BJ (cell line): ENCODE measurements around the gene ANKRD9. TPM values are rescaled to one million over a fixed set of nuclear protein-coding genes. Genes with fewer than 3 reads are reported as not detected.

ENCODE experiments used
- CTCF ChIA-PET: fragments of 350-600 bp; formaldehyde crosslinking; extraction: SDS; loops from one replicate; lab custom pipeline; 2021; ENCODE audit warnings: antibody characterized with exemption, inconsistent platforms; lab: Yijun Ruan, JAX
- POLR2A ChIA-PET: fragments of 300-600 bp; sonication (Branson Sonifier 250); formaldehyde crosslinking; extraction: SDS; loops from one replicate; lab custom pipeline; 2021; ENCODE audit warnings: antibody characterized with exemption; lab: Charles Lee
- DNase-seq: peaks from one replicate; pipeline ENCODE4 v3.0.0-alpha.2; 2011; ENCODE audit warnings: low read depth
- H3K27me3 ChIP-seq: 2 replicates; pipeline ENCODE4 v1.6.0; 2011; ENCODE audit warnings: low read length; ENCODE audit not compliant: control insufficient read depth, insufficient read depth
- H3K36me3 ChIP-seq: 2 replicates; pipeline ENCODE4 v1.5.1; 2011; ENCODE audit warnings: low read length; ENCODE audit not compliant: control insufficient read depth, insufficient read depth
- H3K4me3 ChIP-seq: 2 replicates; pipeline ENCODE4 v1.5.1; 2011; ENCODE audit warnings: low read depth, mild to moderate bottlenecking, control low read depth, low read length
- polyA plus RNA-seq: library from polyadenylated mRNA; depleted of rRNA; stranded (reverse); fragments of >200 nt; gene quantifications from 2 replicates; pipeline ENCODE4 v1.2.3, GENCODE V29; 2011
- TF ChIP-seq, protein P1 (sequence below): IDR thresholded peaks from 2 replicates; pipeline ENCODE4 v1.5.1; 2011; ENCODE audit warnings: low read depth, mild to moderate bottlenecking, control low read depth, inconsistent platforms, low read length, moderate library complexity; ENCODE audit not compliant: insufficient read depth

The ANKRD9 gene
- polyA plus RNA-seq, 1 experiment: 9.1 TPM

DNA sequence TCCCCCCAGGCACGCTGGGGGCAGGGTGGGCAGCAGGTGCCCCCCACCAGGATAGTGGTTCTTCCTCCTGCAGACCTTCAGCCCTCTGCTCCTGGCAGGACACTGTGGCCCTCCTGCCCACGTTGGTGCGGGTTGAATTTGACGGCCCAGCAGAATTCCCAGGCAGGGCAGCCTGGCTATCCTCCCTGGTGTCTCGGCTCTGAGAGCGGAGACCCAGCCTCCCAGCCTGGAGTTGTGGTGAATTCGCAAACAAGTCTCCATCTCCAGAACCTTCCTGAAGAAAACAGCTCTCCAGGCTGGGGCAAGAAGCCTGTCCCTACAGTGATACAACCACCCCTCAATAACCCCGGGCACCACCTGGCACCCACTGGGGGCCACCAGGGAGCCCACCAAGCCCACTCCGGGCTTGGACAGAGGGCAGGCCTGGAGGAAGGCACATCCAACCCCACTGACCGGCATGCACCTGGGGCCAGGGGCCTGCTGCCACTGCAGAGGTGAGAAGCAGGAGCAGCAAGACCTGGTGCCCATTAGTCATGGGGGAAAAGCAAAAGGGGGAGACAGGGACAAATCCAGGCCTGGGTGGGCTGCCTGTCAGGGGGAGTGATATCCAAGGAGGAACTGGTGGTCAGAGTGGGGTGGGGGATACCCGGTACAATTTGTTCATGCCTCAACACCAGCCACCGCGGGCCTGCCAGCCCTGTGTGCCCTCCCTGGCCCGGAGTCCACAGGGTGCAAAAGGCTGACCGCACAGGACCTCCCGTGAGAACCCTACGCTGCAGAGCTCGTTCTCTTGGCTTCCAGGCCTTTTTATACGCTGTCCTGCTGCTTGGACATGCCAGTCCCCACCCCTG lies 3.6 kb downstream of the ANKRD9 start:
- no peak overlapping the region for H3K4me3 ChIP-seq
- TF ChIP-seq, protein P1, sequence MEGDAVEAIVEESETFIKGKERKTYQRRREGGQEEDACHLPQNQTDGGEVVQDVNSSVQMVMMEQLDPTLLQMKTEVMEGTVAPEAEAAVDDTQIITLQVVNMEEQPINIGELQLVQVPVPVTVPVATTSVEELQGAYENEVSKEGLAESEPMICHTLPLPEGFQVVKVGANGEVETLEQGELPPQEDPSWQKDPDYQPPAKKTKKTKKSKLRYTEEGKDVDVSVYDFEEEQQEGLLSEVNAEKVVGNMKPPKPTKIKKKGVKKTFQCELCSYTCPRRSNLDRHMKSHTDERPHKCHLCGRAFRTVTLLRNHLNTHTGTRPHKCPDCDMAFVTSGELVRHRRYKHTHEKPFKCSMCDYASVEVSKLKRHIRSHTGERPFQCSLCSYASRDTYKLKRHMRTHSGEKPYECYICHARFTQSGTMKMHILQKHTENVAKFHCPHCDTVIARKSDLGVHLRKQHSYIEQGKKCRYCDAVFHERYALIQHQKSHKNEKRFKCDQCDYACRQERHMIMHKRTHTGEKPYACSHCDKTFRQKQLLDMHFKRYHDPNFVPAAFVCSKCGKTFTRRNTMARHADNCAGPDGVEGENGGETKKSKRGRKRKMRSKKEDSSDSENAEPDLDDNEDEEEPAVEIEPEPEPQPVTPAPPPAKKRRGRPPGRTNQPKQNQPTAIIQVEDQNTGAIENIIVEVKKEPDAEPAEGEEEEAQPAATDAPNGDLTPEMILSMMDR: no peak
- no peaks in the 10 kb centered on the region for H3K36me3 ChIP-seq
- no peak for DNase-seq
- ChIA-PET CTCF (interaction anchor here (0.6 to 1.1 kb wide), 2 partner anchors 10 to 19 kb away, joined by 3 read pairs; no protein-coding TSS in a partner anchor), POLR2A (no interaction called here)
- no peaks in the 10 kb centered on the region for H3K27me3 ChIP-seq

DNA sequence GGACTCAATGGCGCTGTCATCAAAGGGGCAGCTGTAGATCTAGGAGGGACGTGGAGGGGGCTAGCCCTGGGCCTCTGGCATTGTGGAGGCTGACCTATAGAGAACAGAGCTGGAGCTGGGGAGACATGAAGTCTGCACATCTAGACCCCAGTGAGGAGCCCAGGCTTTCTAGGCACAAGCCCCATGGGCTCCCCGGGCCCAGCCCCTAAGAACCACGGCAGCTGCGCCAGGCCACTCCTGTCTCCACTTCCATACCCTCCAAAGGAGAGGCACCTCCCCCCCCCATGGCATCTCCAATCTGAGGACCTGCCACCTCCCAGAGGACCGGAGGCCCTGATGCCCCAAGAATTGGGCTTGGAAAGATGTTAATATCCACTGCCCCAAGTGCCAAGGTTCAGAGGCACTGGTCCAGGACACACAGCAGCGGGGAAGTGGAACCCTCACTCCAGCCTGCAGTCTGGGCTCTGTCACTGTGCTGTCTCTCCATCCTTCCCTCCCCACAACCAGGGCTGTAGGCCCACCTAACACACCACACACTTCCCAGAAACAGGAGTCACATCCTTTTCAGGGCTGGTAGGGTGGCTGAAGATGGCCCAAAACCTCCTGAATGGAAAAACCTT lies 4.5 kb downstream of the ANKRD9 start:
- DNase-seq: no peak
- ChIA-PET POLR2A (no interaction called here), CTCF (interaction anchor here (1.1 kb wide), 1 partner anchor 11 kb away, joined by 4 read pairs; no protein-coding TSS in a partner anchor)
- Histone ChIP-seq H3K36me3 (no peaks in the 10 kb centered on the region), H3K27me3 (no peaks in the 10 kb centered on the region), H3K4me3 (no peak overlapping the region)
- TF ChIP-seq, protein P1: no peak

DNA sequence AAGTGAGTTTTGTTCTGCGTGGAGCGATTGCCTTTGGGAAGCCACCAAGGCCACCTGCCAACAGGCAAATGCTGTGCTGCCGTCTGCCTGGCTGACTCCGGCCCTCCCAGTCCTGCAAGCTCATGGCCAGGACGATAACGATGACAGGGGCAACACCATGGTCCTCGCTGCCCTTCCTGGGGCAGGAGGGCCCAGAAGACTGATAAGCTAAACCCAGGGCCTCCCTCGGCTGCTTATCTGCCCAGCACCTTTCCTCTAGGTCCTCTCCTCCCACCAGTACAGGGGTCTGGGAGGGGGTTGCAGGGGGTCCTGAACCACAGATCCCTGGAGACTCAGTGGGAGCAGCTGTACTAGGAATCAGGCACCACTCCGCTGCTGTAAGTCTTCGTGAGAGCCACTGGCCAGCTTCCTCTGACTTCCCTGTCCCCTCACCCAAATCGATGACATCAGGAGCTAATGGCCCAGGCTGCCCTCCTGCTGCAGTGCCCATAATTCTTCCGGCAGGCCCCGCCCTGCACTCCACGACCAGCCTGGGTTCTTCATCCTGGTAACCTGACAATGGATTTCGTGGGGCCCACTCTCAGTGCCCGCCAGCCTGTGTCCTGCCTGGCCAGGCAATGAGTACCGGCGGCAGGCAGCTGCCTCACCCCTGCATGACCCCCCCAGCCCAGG lies 5.1 kb downstream of the ANKRD9 start:
- POLR2A ChIA-PET: no interaction called here
- Histone ChIP-seq H3K27me3 (no peaks in the 10 kb centered on the region), H3K4me3 (no peak overlapping the region), H3K36me3 (0 out of 2 replicates have a peak, but pooled peaks cover under 1% of the 10 kb centered on the region)
- TF ChIP-seq, protein P1: no peak
- CTCF ChIA-PET: interaction anchor here (1.1 kb wide), 1 partner anchor 12 kb away, joined by 4 read pairs; no protein-coding TSS in a partner anchor
- no peak for DNase-seq

DNA sequence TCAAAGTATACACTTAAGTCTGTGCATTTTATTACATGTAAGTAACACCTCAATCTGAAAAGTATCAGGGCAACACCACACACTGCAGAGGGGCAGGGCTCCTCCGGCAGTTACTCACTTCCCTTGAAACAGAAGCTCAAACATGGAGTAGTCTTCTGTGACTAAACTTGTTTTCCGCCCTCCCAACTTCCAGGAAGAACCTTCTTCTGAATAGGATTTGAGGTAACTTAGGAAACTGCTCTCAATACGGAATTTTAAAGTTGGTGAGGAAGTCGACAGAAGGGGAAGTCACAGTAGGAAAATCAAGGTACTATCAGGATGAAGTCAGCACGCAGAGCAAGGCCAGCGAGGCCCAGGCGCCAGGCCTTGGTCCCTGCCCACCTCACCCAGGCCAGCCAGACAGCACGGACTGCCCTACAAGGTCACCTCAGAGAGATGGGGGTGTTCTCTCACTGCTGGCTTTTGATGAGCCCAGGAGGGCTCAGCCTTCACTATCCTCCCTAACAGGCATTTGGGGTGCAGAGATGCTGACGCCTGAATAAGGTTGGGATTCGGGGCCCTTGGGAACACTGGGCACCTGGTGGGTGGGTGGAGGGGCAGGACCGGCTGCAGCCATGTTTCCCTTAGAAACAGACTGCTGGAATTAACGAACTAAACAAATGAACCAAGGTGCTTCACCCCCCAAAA lies 5.8 kb downstream of the ANKRD9 start:
- Histone ChIP-seq H3K27me3 (no peaks in the 10 kb centered on the region), H3K36me3 (peaks cover 4% of the 10 kb centered on the region), H3K4me3 (no peak overlapping the region)
- no peak for DNase-seq
- ChIA-PET POLR2A (no interaction called here), CTCF (interaction anchor here (1.1 kb wide), 1 partner anchor 13 kb away, joined by 4 read pairs; no protein-coding TSS in a partner anchor)
- TF ChIP-seq, protein P1: no peak
